ENCODE measurements around the gene KIF5C. TPM values are rescaled to one million over a fixed set of nuclear protein-coding genes. Genes with fewer than 3 reads are reported as not detected.

The KIF5C gene
- total RNA-seq, 1 donor from 2014 or later = 38.9 TPM

GRCh38 chr2:149047118-149047517 is 172.1 kb downstream of the KIF5C start:
- Mint-ChIP-seq H3K9me3 (peaks cover 19% of the 10 kb centered on the region), H3K27me3 (no peaks in the 10 kb centered on the region), H3K36me3 (peaks cover 9% of the 10 kb centered on the region), H3K4me3 (no peak overlapping the region), H3K27ac (no peak overlapping the region), H3K4me1 (ENCODE audit: unreplicated experiment) (no peaks in the 10 kb centered on the region)
- TF ChIP-seq CTCF (conservative IDR thresholded peaks at IDR 0.05) = no peak
- no peak for DNase-seq (ENCODE audit: extremely low spot score, unreplicated experiment)

- Mint-ChIP-seq H3K36me3 (peaks cover 9% of the 10 kb centered on the region), H3K9me3 (peaks cover 19% of the 10 kb centered on the region), H3K27me3 (no peaks in the 10 kb centered on the region), H3K27ac (no peak overlapping the region), H3K4me3 (no peak overlapping the region), H3K4me1 (ENCODE audit: unreplicated experiment) (no peaks in the 10 kb centered on the region)
- no peak for DNase-seq (ENCODE audit: extremely low spot score, unreplicated experiment)
- no peak for TF ChIP-seq CTCF (conservative IDR thresholded peaks at IDR 0.05)
Observed at GRCh38 chr2:149049142-149049541, 174.1 kb downstream of the KIF5C start.

- no peaks in the 10 kb centered on the region for H3K4me1 Mint-ChIP-seq (ENCODE audit: unreplicated experiment)
- no peak for DNase-seq (ENCODE audit: extremely low spot score, unreplicated experiment)
- peaks cover 14% of the 10 kb centered on the region for H3K9me3 Mint-ChIP-seq
- H3K4me3 Mint-ChIP-seq = no peak overlapping the region
- H3K36me3 Mint-ChIP-seq = peaks cover 5% of the 10 kb centered on the region
- H3K27ac Mint-ChIP-seq = no peak overlapping the region
- H3K27me3 Mint-ChIP-seq = no peaks in the 10 kb centered on the region
- TF ChIP-seq CTCF (conservative IDR thresholded peaks at IDR 0.05) = no peak
Observed at GRCh38 chr2:149050188-149050587, 175.2 kb downstream of the KIF5C start.

GRCh38 chr2:149055751-149056150 is 180.7 kb downstream of the KIF5C start:
- Mint-ChIP-seq H3K9me3 (no peaks in the 10 kb centered on the region), H3K4me1 (ENCODE audit: unreplicated experiment) (peaks cover 13% of the 10 kb centered on the region), H3K27ac (no peak overlapping the region), H3K27me3 (no peaks in the 10 kb centered on the region), H3K36me3 (peaks cover 5% of the 10 kb centered on the region), H3K4me3 (no peak overlapping the region)
- no peak for TF ChIP-seq CTCF (conservative IDR thresholded peaks at IDR 0.05)
- no peak for DNase-seq (ENCODE audit: extremely low spot score, unreplicated experiment)

- DNase-seq (ENCODE audit: extremely low spot score, unreplicated experiment) = no peak
- H3K36me3 Mint-ChIP-seq = peaks cover 5% of the 10 kb centered on the region
- no peak overlapping the region for H3K27ac Mint-ChIP-seq
- no peak for TF ChIP-seq CTCF (conservative IDR thresholded peaks at IDR 0.05)
- H3K9me3 Mint-ChIP-seq = no peaks in the 10 kb centered on the region
- H3K27me3 Mint-ChIP-seq = no peaks in the 10 kb centered on the region
- no peak overlapping the region for H3K4me3 Mint-ChIP-seq
- peaks cover 21% of the 10 kb centered on the region for H3K4me1 Mint-ChIP-seq (ENCODE audit: unreplicated experiment)
Observed at GRCh38 chr2:149056541-149057255, 181.7 kb downstream of the KIF5C start.
